Gastrocnemius medialis (tissue), 4 donors: ENCODE results near the gene PKHD1. TPM values are rescaled to one million over a fixed set of nuclear protein-coding genes. Genes with fewer than 3 reads are reported as not detected.
A peak's percentile ranks its signal among the peaks of the same experiment; 100 is the strongest.

ENCODE experiments used
- ATAC-seq, 2 donors: fragments of 150-250 bp; one replicate each; pipeline ENCODE4 v1.9.1; 2016
- DNase-seq, 2 donors: peaks; one replicate each; pipeline ENCODE4 v3.0.0-alpha.2; 2019
- H3K27ac ChIP-seq, 4 donors: fragments of 200-600 bp; sonication (generic); 1 replicate in 1 of 4; 2 replicates in 3 of 4; pipeline ENCODE4 v1.5.1; 2016 to 2018; ENCODE audit warnings: mild to moderate bottlenecking in 2 of 4, moderate library complexity in 1 of 4
- H3K27me3 ChIP-seq, 3 donors: fragments of 200-600 bp; sonication (generic) in 2 of 3; 1 replicate in 1 of 3; 2 replicates in 2 of 3; pipeline versions ENCODE4 v1.5.1 to v1.6.0; 2016 to 2019; ENCODE audit warnings: mild to moderate bottlenecking in 1 of 3, moderate library complexity in 1 of 3
- H3K36me3 ChIP-seq, 2 donors: fragments of 200-600 bp; sonication (generic) in 1 of 2; one replicate each; pipeline ENCODE4 v1.5.1; 2017 to 2018
- H3K4me1 ChIP-seq, 2 donors: fragments of 200-600 bp; sonication (generic) in 1 of 2; one replicate each; pipeline ENCODE4 v1.5.1; 2016 to 2017; ENCODE audit warnings: mild to moderate bottlenecking in 2 of 2
- H3K4me3 ChIP-seq, 4 donors: fragments of 200-600 bp; sonication (generic) in 3 of 4; 1 replicate in 1 of 4; 2 replicates in 3 of 4; pipeline ENCODE4 v1.5.1; 2016 to 2019; ENCODE audit warnings: mild to moderate bottlenecking in 2 of 4
- H3K9me3 ChIP-seq, 3 donors: fragments of 200-600 bp; sonication (generic) in 2 of 3; 1 replicate in 1 of 3; 2 replicates in 2 of 3; pipeline ENCODE4 v1.5.1; 2016 to 2019
- POLR2A ChIP-seq, 2 donors: fragments of 450-650 bp; IDR thresholded peaks; one replicate each; pipeline ENCODE4 v1.6.1; 2017; ENCODE audit warnings: antibody characterized with exemption in 2 of 2, mild to moderate bottlenecking in 2 of 2, moderate library complexity in 2 of 2
- in situ Hi-C, 4 donors: fragments of 200-750 bp; cut with MboI; loops; one replicate each; pipeline versions ENCODE4 v1.15.0 to v1.8.0; 2017; ENCODE audit warnings: low sequenced_read_pairs in 4 of 4
- intact Hi-C: fragments of 100-400 bp; cut with DNase I; formaldehyde crosslinking; loops from one replicate; pipeline ENCODE4 v1.15.1; 2023; ENCODE audit warnings: low total_unique reads
- total RNA-seq, 4 donors: library from RNA; depleted of rRNA; stranded (reverse); fragments of >200 nt; gene quantifications; one replicate each; pipeline versions ENCODE4 v1.1.0 to v1.2.3, GENCODE V29; 2016
- TF ChIP-seq, protein P1 (sequence below), 5 experiments: fragments of 450-650 bp in 3 of 5; fragments of 200-600 bp in 2 of 5; sonication (generic) in 2 of 5; IDR thresholded peaks in 4 of 5; conservative IDR thresholded peaks in 1 of 5; 1 replicate in 4 of 5; 2 replicates in 1 of 5; pipeline ENCODE4 v1.5.1; 2016 to 2019; ENCODE audit warnings: antibody characterized with exemption in 5 of 5, mild to moderate bottlenecking in 3 of 5, moderate library complexity in 3 of 5

The PKHD1 gene
- total RNA-seq, 4 donors from 2014 or later: 0.02 to 0.05 (median 0.02) TPM; not detected in 1

DNA sequence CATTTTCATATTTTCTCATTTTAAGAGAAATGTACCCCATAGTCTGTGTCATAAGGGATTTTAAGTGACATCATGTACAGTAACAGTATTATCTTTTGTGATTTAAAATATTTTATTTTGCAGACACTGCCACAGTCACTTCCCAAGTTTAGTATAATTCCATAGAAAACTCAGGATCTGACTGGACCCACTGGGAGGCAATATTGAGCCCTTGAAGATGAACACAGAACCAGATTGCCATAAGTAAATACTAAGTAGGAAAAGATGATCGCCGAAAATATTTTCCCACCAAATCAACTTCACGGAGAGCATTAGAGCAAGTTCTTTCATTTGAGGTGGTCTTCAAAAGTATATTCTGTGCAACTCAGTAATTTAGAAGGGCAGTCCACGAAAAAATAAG lies 17.6 kb upstream of the PKHD1 start:
- no peak overlapping the region for H3K4me3 ChIP-seq
- DNase-seq (no peak), ATAC-seq (no peak)
- H3K27ac ChIP-seq: peak overlapping the region in 2 of 4 donors; percentile 72 to 86
- H3K4me1 ChIP-seq: peaks cover 51 to 73% of the 10 kb centered on the region in 2 donors
- in situ Hi-C loops: no loop called here
- no peak for TF ChIP-seq POLR2A (IDR thresholded peaks at IDR 0.05)
- TF ChIP-seq, protein P1, sequence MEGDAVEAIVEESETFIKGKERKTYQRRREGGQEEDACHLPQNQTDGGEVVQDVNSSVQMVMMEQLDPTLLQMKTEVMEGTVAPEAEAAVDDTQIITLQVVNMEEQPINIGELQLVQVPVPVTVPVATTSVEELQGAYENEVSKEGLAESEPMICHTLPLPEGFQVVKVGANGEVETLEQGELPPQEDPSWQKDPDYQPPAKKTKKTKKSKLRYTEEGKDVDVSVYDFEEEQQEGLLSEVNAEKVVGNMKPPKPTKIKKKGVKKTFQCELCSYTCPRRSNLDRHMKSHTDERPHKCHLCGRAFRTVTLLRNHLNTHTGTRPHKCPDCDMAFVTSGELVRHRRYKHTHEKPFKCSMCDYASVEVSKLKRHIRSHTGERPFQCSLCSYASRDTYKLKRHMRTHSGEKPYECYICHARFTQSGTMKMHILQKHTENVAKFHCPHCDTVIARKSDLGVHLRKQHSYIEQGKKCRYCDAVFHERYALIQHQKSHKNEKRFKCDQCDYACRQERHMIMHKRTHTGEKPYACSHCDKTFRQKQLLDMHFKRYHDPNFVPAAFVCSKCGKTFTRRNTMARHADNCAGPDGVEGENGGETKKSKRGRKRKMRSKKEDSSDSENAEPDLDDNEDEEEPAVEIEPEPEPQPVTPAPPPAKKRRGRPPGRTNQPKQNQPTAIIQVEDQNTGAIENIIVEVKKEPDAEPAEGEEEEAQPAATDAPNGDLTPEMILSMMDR (IDR thresholded peaks at IDR 0.05 in 4 of 5, conservative IDR thresholded peaks at IDR 0.05 in 1 of 5): peak in 1 of 5 experiments; percentile 24
- H3K9me3 ChIP-seq: no peaks in the 10 kb centered on the region
- no peaks in the 10 kb centered on the region for H3K36me3 ChIP-seq
- no peaks in the 10 kb centered on the region for H3K27me3 ChIP-seq
- intact Hi-C loops: loop anchor here (5.0 kb wide), 1 partner anchor 127 kb away; no protein-coding TSS in a partner anchor

DNA sequence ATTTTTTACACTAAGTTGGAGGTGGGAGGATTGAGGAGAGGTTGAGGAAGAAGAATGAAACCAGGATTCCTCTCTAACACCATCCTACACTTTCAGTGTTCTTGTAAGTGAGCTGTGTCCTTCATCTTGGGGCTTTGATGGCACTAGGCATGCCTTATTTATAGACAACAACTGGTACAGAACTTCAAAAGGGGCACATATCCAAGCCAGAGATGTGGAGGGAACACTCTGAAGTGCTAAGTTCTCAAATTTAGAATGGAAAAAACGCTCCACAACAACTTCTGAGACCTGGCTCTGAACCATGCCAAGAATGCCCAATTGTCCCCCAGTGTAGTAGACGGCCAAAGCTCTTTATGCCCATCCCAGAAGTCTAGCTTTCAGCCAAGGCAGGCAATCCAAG lies 16.2 kb upstream of the PKHD1 start:
- intact Hi-C loops (no loop called here), in situ Hi-C loops (no loop called here)
- H3K4me1 ChIP-seq: peaks cover 46 to 65% of the 10 kb centered on the region in 2 donors
- TF ChIP-seq POLR2A (IDR thresholded peaks at IDR 0.05): no peak
- TF ChIP-seq, protein P1 (IDR thresholded peaks at IDR 0.05 in 4 of 5, conservative IDR thresholded peaks at IDR 0.05 in 1 of 5): no peak
- no peak overlapping the region for H3K4me3 ChIP-seq
- peak overlapping the region; percentile 68 to 86 (median 75) for H3K27ac ChIP-seq
- peak; percentile 28 to 32 for DNase-seq
- peak; percentile 22 to 49 for ATAC-seq
- no peaks in the 10 kb centered on the region for H3K27me3 ChIP-seq
- H3K9me3 ChIP-seq: no peaks in the 10 kb centered on the region
- no peaks in the 10 kb centered on the region for H3K36me3 ChIP-seq

DNA sequence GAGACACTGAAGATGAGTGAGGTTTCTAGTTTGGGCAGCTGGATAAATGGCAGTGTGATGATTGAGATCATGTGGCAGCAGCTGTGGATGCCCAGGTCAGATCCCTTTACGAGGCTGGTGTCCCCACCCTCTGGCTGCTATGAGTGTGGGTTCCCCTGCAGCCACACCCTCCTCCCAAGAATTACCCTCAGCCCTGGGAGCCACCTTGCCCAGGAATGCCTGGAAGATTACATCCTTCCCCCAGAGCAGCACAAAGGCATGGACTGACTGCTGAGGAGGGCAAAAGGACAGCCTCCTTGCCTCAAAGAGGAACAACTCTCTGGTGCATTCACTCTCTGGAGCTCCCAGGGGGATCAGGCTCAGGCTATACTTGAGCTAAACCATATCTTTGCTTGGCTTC lies 15.0 kb upstream of the PKHD1 start:
- H3K27ac ChIP-seq: peak overlapping the region; percentile 68 to 86 (median 75)
- H3K4me1 ChIP-seq: peaks cover 37 to 56% of the 10 kb centered on the region in 2 donors
- peak in 1 of 2 donors; percentile 14 for TF ChIP-seq POLR2A (IDR thresholded peaks at IDR 0.05)
- TF ChIP-seq, protein P1 (IDR thresholded peaks at IDR 0.05 in 4 of 5, conservative IDR thresholded peaks at IDR 0.05 in 1 of 5): no peak
- intact Hi-C loops (no loop called here), in situ Hi-C loops (no loop called here)
- no peaks in the 10 kb centered on the region for H3K36me3 ChIP-seq
- no peak overlapping the region for H3K4me3 ChIP-seq
- no peaks in the 10 kb centered on the region for H3K27me3 ChIP-seq
- no peaks in the 10 kb centered on the region for H3K9me3 ChIP-seq
- ATAC-seq: peak; percentile 83 to 85
- peak; percentile 67 to 79 for DNase-seq

DNA sequence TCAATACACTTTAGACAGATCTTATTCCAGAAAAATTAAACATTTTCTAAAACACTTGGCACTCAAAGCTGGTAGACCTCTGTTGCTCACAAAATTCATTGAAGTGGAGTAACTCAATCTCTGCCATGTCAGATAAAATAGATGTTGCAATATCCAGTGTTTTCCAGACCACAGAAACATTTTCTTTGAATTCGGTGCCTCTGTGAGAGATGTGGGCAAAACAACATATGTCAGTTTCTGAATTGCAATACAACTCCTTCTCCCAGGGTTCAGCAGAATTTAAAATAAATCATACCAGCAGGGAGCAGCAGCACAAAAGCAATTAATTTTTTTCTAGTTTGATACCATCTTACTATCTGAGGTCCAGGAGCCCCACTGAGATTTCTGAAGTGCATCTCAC lies 11.3 kb upstream of the PKHD1 start:
- no peaks in the 10 kb centered on the region for H3K36me3 ChIP-seq
- ATAC-seq: no peak
- H3K9me3 ChIP-seq: no peaks in the 10 kb centered on the region
- intact Hi-C loops: no loop called here
- in situ Hi-C loops: no loop called here
- no peak overlapping the region for H3K4me3 ChIP-seq
- no peaks in the 10 kb centered on the region for H3K27me3 ChIP-seq
- no peak for TF ChIP-seq POLR2A (IDR thresholded peaks at IDR 0.05)
- TF ChIP-seq, protein P1 (IDR thresholded peaks at IDR 0.05 in 4 of 5, conservative IDR thresholded peaks at IDR 0.05 in 1 of 5): peak in 1 of 5 experiments; percentile 31
- no peak for DNase-seq
- H3K27ac ChIP-seq: no peak overlapping the region
- peaks cover 27 to 31% of the 10 kb centered on the region in 2 donors for H3K4me1 ChIP-seq
